Measurements from ENCODE around the gene CCL21.
A peak's percentile ranks its signal among the peaks of the same experiment; 100 is the strongest.

- no peak for TF ChIP-seq GABPA (IDR thresholded peaks at IDR 0.05; ENCODE audit: low read depth)
- TF ChIP-seq CTCF (IDR thresholded peaks at IDR 0.05; ENCODE audit: insufficient read depth, low read length) = no peak
- TF ChIP-seq REST (IDR thresholded peaks at IDR 0.05; ENCODE audit: insufficient replicate concordance, low read depth) = no peak
- TF ChIP-seq POLR2AphosphoS5 (IDR thresholded peaks at IDR 0.05; ENCODE audit: low read depth) = no peak
- peak; percentile 81 for TF ChIP-seq SPI1 (IDR thresholded peaks at IDR 0.05; ENCODE audit: borderline replicate concordance, low read depth)
Measured at GRCh38 chr9:34741628-34742027, 31.7 kb upstream of the CCL21 start.
